Measurements from ENCODE around the gene RPP25. TPM values are rescaled to one million over a fixed set of nuclear protein-coding genes. Genes with fewer than 3 reads are reported as not detected.
A peak's percentile ranks its signal among the peaks of the same experiment; 100 is the strongest.

Gene RPP25, protein sequence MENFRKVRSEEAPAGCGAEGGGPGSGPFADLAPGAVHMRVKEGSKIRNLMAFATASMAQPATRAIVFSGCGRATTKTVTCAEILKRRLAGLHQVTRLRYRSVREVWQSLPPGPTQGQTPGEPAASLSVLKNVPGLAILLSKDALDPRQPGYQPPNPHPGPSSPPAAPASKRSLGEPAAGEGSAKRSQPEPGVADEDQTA
- polyA plus RNA-seq = 4.9 TPM

DNA sequence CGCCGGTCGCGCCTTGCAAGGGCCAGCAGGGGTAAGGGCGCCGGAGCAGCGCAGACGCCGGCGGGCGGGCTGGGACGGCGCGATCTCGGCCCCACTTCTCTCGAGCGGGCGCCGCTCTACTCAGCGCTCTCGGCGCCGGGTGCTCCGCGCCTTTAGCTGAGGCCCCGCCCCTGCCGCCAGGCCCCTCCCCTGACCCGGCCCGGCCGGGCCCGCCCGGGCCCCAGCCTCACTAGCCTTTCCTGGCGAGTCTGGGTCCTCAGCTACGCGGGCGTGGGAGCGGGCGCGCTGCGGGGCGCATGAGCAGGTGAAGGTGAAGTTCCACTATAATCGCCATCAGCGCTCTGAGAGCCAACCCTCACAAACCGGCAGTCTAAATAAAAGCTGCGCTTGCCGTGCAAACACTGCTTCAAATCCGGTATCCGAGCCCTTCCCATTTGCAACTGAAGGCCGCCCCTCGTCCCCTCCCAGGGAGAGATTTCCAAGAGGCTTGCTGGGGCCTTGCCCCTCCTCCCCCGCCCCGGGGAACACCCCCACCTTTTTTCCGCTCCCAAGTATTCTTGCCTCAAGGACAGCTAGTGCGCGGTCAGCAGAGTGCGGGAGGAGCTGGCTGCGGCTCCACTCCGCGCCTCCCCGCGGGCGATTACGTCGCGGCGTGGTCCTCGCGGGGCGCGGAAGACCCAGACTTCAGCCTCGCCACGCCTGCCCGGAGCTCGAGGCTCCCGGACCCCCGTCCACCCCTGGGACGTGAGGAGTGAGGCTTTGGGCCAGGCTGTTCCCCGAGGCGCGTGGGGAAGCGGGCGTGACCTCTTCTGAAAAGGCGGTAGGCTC is at the start of gene RPP25:
RPP25 (minus strand) TSS at position 125 of the 828 bp plus-strand sequence. CDS start 189 bp downstream, outside the sequence.
- peaks cover 25% of the 10 kb centered on the region for H3K27me3 Mint-ChIP-seq
- peaks cover 5 to 12% (median 11%) of the 10 kb centered on the region in 3 donors for H3K4me1 Mint-ChIP-seq
- peak within 1 kb of the TSS in 1 of 3 donors; percentile 10 for H3K27ac Mint-ChIP-seq

DNA sequence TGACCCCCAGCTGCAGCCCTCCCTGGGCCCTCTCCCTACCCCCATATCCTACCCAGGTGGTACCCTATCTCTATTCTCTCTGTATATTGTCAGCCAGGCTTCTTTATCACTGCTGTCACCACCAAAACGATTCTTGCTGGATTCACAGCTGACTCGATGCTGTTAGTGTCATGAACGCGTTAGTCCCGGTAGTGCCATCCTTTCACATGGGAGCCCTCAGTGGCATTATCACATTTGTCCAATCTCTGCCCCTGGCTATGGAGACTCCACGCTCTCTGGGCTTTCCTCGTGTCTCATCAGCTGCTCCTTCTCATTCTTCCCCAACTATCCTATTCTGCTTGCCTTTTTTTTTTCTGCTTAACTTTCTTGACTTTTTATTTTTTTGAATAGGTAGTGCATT is 45.8 kb upstream of the RPP25 start:
- Mint-ChIP-seq H3K27me3 (peaks cover 42% of the 10 kb centered on the region), H3K4me3 (no peak overlapping the region), H3K36me3 (no peaks in the 10 kb centered on the region), H3K27ac (no peak overlapping the region), H3K4me1 (peaks cover 5 to 7% (median 6%) of the 10 kb centered on the region in 3 donors), H3K9me3 (peaks cover 0 to 6% (median 0%) of the 10 kb centered on the region in 3 donors)

More for the DNA sequence above, at the start of gene RPP25:
- Mint-ChIP-seq H3K4me3 (peak within 1 kb of the TSS; percentile 71 to 91 (median 83)), H3K9me3 (no peaks in the 10 kb centered on the region), H3K36me3 (peaks cover 1% of the 10 kb centered on the region)

DNA sequence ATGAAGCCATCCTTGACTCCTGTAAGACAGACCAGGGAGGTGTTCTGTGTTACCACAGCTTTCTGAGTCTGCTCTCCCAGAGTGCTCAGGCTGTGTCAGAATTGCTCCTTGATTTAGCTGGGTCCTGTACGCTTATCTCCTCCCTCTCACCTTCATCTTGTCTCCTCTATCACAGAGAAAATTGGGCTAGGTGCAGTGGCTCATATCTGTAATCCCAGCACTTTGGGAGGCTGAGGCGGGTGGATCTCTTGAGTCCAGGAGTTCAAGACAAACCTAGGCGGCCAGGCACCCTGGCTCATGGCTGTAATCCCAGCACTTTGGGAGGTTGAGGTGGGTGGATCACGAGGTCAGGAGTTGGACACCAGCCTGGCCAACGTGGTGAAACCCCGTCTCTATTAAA is 44.7 kb upstream of the RPP25 start:
- H3K27me3 Mint-ChIP-seq = peaks cover 43% of the 10 kb centered on the region
- H3K9me3 Mint-ChIP-seq = peaks cover 0 to 6% (median 0%) of the 10 kb centered on the region in 3 donors
- no peak overlapping the region for H3K4me3 Mint-ChIP-seq
- H3K36me3 Mint-ChIP-seq = no peaks in the 10 kb centered on the region
- peaks cover 3 to 14% (median 3%) of the 10 kb centered on the region in 3 donors for H3K4me1 Mint-ChIP-seq
- no peak overlapping the region for H3K27ac Mint-ChIP-seq

DNA sequence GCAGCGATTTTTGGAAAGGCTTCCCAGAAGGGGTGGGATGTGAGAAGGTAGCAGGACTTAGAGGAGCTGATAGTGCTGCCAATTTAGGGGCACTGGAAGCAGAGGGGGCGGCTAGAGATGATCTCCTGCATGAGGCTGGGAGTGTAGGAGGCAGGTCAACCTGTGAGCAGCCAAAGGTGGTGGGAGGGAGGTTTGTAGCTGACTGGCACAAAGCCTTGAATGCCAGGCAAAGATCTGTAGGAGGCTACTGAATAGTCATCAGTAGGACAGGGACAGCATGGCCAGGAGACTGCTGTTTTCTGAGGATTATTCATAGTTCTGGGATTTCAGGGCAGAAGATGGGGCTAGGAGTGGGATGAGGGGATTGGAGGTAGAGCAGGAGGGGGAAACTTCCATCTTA is 41.0 kb upstream of the RPP25 start:
- peak overlapping the region in 2 of 4 donors; percentile 1 to 17 for H3K4me3 Mint-ChIP-seq
- peak overlapping the region in 1 of 3 donors; percentile 6 for H3K27ac Mint-ChIP-seq
- peaks cover 0 to 8% (median 0%) of the 10 kb centered on the region in 3 donors for H3K9me3 Mint-ChIP-seq
- no peaks in the 10 kb centered on the region for H3K36me3 Mint-ChIP-seq
- H3K4me1 Mint-ChIP-seq = peaks cover 6 to 14% (median 6%) of the 10 kb centered on the region in 3 donors
- peaks cover 44% of the 10 kb centered on the region for H3K27me3 Mint-ChIP-seq

DNA sequence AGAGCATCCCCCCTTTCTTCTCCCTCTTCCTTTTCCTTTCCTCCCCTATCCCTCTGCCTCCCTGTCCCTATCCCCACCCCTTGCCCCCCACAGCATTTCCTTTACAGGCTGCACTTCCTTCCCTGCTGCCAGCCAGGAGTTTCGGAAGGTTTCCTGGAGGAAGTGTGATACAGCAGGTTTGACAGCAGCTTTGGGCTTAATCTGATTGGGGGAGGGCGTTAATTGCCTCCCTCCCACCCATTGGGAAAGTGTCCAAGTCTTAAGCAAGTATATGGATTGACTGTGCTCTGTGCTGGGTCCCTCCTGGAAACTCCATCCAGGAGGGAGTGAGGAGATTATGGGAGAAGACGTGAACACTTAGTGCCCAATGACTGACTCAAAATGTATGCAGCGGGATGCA is 40.6 kb upstream of the RPP25 start:
- Mint-ChIP-seq H3K27ac (peak overlapping the region in 1 of 3 donors; percentile 6), H3K36me3 (no peaks in the 10 kb centered on the region), H3K9me3 (peaks cover 0 to 8% (median 0%) of the 10 kb centered on the region in 3 donors), H3K4me3 (no peak overlapping the region), H3K27me3 (peaks cover 44% of the 10 kb centered on the region), H3K4me1 (peaks cover 6 to 11% (median 6%) of the 10 kb centered on the region in 3 donors)

DNA sequence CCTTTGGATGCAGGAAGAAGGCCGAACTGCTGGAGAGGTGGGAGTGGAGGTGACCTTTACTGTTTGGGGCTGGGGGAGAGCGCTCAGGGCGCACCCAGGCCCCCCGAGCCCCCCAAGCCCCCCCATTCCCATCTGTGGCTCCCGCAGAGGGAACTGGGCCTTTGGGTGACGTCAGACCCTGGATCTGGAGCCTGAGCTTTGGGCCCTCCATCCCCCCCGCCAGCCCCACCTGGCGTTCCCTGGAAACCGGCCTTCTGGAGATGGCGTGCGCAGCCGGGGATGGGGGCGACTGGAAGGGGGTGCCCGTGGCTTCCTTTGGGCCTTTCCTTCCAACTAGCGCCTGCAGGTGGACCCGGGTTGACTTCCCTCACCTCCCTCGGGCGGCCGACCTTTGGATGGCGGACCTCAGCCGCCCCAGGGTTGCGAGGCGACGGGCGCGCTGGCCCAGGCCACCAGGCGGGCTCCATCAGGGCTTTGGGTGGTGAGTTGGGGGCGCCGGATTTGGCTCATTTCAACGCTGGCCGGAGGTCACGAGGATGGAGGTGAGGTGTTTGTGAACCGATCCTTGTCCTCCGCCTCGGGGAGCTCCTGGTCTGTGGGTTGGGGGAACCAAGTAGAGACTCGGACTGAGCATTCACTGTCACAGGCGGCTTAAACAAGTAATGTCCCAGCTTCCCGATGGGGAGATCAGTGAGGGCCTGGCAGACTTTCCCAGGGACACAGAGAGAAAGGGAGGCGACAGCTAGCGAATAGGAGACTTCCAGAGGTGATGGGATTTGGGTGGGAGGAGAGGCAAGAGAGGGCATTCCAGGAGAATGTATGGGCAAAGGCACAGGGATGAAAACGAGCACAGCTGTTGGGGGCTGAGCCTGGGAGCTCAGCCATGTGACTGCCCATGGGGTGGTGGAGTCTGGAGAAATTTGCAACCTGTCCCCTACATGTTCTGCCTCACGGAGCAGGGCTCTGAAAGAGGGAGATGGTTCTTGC is 39.5 kb upstream of the RPP25 start:
- Mint-ChIP-seq H3K27ac (no peak overlapping the region), H3K9me3 (peaks cover 0 to 8% (median 0%) of the 10 kb centered on the region in 3 donors), H3K4me1 (peaks cover 6 to 11% (median 6%) of the 10 kb centered on the region in 3 donors), H3K27me3 (peaks cover 44% of the 10 kb centered on the region), H3K36me3 (no peaks in the 10 kb centered on the region), H3K4me3 (peak overlapping the region; percentile 34 to 88 (median 52))

DNA sequence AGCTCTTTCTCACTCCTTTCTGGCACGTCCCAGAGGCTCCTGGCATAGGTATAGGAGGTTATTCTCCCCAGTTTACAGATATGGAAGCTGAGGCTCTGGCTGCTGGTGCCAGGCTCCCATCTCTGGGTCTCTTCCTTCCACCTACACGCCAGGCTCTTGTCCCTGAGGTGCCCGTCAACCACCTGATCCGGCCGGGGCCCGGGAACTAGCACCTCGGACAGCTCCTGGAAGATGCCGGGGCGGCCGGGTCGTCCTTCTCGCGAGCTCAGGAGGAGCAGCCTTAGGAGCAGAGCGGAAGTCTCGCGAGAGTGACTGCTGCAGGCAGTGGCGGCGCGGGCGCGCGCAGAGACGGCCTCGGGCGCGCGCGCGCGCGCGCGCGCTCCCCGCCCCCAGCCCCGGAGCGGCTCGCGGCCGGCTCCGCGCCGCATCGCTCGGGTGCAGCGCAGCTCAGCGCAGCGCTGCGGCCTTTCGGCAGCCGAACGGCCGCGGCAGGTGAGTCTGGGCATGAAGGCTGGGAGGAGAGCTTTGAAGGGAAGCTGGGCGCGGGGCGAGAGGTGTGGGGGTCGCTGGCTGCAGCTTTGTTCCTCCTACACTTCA is 38.7 kb upstream of the RPP25 start, which contains the start of gene SCAMP5:
SCAMP5 (plus strand) TSS at position 382 of the 597 bp plus-strand sequence. CDS start 16,277 bp downstream, outside the sequence.
- peaks cover 0 to 7% (median 0%) of the 10 kb centered on the region in 3 donors for H3K9me3 Mint-ChIP-seq
- peaks cover 5 to 15% (median 8%) of the 10 kb centered on the region in 3 donors for H3K4me1 Mint-ChIP-seq
- peak within 1 kb of the TSS; percentile 3 to 29 (median 10) for H3K27ac Mint-ChIP-seq
- H3K36me3 Mint-ChIP-seq = no peaks in the 10 kb centered on the region
- peak within 1 kb of the TSS; percentile 53 to 88 (median 84) for H3K4me3 Mint-ChIP-seq
- H3K27me3 Mint-ChIP-seq = peaks cover 40% of the 10 kb centered on the region

DNA sequence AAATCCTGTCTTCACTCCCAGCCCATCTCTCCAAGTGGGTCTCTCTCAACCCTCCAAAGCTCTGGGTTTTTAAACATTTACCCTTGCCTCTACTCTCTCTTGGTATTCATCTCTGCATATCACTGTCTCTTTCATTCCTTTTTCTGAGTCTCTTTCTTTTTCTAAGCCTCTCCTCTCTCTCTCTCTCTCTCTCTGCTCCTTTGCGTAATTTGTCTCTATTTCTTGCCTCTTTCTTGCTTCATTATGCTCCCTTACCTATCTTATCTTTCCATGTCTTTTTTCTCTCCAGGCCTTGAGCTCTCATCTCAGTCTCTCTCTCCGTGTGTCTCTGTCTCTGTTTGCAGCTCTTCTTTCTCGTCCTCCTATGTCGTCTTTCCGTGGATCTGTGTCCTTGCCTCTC is 38.1 kb upstream of the RPP25 start:
- peak overlapping the region; percentile 3 to 29 (median 10) for H3K27ac Mint-ChIP-seq
- peaks cover 5 to 16% (median 8%) of the 10 kb centered on the region in 3 donors for H3K4me1 Mint-ChIP-seq
- H3K9me3 Mint-ChIP-seq = peaks cover 0 to 7% (median 0%) of the 10 kb centered on the region in 3 donors
- H3K36me3 Mint-ChIP-seq = no peaks in the 10 kb centered on the region
- peak overlapping the region in 3 of 4 donors; percentile 7 to 86 (median 53) for H3K4me3 Mint-ChIP-seq
- H3K27me3 Mint-ChIP-seq = peaks cover 39% of the 10 kb centered on the region

DNA sequence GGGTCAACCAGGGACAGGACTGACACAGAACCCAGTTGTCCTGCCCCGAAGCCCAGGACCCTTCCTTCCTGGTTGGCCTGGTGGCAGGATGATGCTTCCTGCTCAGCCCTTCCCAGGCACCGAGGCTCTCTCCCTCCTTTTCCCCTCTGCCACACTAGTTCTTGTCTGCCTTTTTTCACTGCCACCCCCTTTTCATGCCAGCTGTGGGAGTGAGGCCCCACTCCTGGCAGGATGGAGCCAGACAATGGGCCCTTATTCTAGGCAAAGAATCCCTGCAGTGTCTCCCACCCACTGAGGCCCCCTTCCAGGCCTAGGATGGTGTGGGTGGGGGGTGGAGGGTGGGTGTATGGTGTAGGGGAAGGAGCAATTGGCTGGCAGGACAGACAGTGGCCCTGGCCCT is 37.7 kb upstream of the RPP25 start:
- peaks cover 39% of the 10 kb centered on the region for H3K27me3 Mint-ChIP-seq
- H3K36me3 Mint-ChIP-seq = no peaks in the 10 kb centered on the region
- no peak overlapping the region for H3K4me3 Mint-ChIP-seq
- H3K4me1 Mint-ChIP-seq = peaks cover 5 to 16% (median 8%) of the 10 kb centered on the region in 3 donors
- no peak overlapping the region for H3K27ac Mint-ChIP-seq
- H3K9me3 Mint-ChIP-seq = peaks cover 0 to 7% (median 0%) of the 10 kb centered on the region in 3 donors

DNA sequence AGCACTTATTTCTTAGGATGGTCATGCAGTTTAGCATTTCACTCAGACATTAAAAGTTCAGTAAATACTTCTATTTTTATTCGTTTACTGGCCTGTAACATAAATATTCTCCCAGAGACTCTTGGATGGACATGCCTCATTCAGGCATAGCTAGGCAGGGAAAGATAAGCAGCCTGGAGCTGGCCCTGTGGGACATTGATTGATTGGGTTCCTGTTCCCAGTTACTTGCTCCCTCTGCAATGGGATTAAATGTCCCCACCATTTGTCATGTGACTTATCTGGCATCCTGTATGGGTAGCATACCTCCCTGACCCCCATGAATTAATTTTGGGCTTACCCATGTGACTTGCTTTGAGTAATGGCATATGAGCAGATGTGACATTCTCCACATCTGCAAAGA is 36.0 kb upstream of the RPP25 start:
- peaks cover 5 to 15% (median 8%) of the 10 kb centered on the region in 3 donors for H3K4me1 Mint-ChIP-seq
- no peak overlapping the region for H3K4me3 Mint-ChIP-seq
- H3K9me3 Mint-ChIP-seq = peaks cover 0 to 4% (median 0%) of the 10 kb centered on the region in 3 donors
- no peaks in the 10 kb centered on the region for H3K36me3 Mint-ChIP-seq
- H3K27ac Mint-ChIP-seq = no peak overlapping the region
- H3K27me3 Mint-ChIP-seq = peaks cover 27% of the 10 kb centered on the region

DNA sequence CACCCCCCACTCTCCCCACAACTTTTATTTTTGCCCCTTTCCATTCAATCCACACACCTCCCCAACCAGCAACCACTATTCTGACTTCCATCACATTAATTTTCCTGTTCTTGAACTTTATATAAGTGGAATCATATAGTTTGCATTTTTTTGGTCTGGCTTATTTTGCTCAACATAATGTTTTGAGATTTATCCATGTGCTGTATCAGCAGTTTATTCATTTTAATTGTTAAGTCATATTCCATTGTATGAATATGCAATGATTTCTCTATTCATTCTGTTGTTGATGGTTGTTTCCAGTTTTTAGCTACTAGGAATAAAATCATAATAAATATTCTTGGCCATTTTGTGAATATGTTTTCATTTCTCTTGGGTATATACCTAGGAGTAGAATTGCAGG is 33.0 kb upstream of the RPP25 start:
- no peaks in the 10 kb centered on the region for H3K9me3 Mint-ChIP-seq
- no peak overlapping the region for H3K27ac Mint-ChIP-seq
- no peaks in the 10 kb centered on the region for H3K36me3 Mint-ChIP-seq
- H3K4me3 Mint-ChIP-seq = no peak overlapping the region
- H3K4me1 Mint-ChIP-seq = peaks cover 1 to 5% (median 4%) of the 10 kb centered on the region in 3 donors
- peaks cover 19% of the 10 kb centered on the region for H3K27me3 Mint-ChIP-seq

DNA sequence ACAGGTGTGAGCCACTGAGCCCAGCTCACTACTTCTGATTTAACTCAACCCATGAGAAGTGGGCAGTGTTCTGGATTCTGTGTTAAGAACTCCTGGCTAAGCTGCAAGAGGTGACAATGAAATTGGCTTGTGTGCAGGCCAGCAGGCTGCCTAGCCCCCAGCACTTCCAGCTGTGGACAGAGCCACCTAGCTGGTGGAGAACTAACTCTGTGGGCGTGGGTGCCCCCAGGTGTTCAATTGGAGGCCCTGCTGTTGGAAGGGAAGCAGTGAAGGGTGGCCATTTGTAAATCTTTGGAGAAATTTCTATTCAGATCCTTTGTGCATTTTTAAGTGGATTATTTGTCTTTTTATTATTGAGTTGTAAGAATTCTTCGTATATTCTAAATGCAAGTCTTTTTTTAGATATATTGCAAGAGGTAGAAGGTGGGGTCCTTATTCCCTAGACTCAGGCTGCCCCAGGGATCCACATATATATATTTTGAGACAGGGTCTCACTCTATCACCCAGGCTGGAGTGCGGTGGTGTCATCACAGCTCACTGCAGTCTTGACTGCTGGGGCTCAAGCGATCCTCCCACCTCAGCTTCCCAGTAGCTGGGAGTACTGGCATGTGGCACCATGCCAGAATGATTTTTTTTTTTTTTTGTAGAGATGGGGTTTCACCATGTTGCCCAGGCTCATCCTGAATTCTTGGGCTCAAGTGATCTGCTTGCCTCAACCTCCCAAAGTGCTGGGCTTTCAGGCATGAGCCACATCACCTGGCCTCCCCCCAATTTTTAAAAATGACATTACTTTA is 31.6 kb upstream of the RPP25 start:
- H3K27ac Mint-ChIP-seq = no peak overlapping the region
- peaks cover 24% of the 10 kb centered on the region for H3K27me3 Mint-ChIP-seq
- no peaks in the 10 kb centered on the region for H3K36me3 Mint-ChIP-seq
- no peak overlapping the region for H3K4me3 Mint-ChIP-seq
- H3K4me1 Mint-ChIP-seq = peaks cover 1 to 5% (median 4%) of the 10 kb centered on the region in 3 donors
- no peaks in the 10 kb centered on the region for H3K9me3 Mint-ChIP-seq

DNA sequence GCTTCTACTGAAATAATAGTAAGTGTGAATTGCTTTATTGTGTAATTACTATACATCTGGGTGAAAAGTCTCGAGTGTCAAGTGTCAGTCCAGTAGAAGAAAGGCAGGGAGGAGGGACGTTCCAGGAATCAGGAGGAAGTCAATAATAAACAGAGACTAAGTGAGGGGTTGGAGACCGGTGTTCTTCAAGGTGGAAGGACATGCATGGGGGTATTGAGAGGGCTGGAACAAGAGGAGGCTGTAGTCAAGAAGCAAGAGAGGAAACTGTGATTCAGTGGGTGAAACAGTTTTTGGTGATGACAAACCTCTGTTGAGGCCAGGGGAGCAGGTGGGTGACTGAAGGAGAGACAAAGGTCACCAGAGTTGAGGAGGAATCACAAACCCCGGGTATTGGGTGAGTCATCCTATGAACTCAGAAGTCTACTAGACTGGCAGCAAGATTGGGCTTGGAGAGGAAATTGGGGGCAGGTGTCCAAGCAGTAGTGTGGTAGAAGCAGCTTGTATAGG is 27.2 kb upstream of the RPP25 start:
- no peak overlapping the region for H3K27ac Mint-ChIP-seq
- H3K4me1 Mint-ChIP-seq = peaks cover 0 to 4% (median 0%) of the 10 kb centered on the region in 3 donors
- H3K27me3 Mint-ChIP-seq = peaks cover 26% of the 10 kb centered on the region
- no peaks in the 10 kb centered on the region for H3K36me3 Mint-ChIP-seq
- no peaks in the 10 kb centered on the region for H3K9me3 Mint-ChIP-seq
- H3K4me3 Mint-ChIP-seq = no peak overlapping the region
